Esophagus muscularis mucosa (tissue), 4 donors: ENCODE measurements around the gene PLEK.

Experiments
- EP300 ChIP-seq: sonication (generic); formaldehyde crosslinking; IDR thresholded peaks from one replicate; pipeline ENCODE4 v1.6.1; 2017; ENCODE audit warnings: antibody characterized with exemption
- POLR2A ChIP-seq: fragments of 450-650 bp; IDR thresholded peaks from one replicate; pipeline ENCODE4 v1.6.1; 2017; ENCODE audit warnings: antibody characterized with exemption, moderate library complexity, mild to moderate bottlenecking, low read depth
- POLR2AphosphoS5 ChIP-seq, 2 donors: sonication (generic); formaldehyde crosslinking; IDR thresholded peaks; one replicate each; pipeline ENCODE4 v1.6.1; 2017; ENCODE audit warnings: antibody characterized with exemption in 2 of 2
- TF ChIP-seq, protein P1 (sequence below), 3 experiments: fragments of 200-600 bp in 2 of 3; fragments of 450-650 bp in 1 of 3; sonication (generic) in 2 of 3; IDR thresholded peaks; one replicate each; pipeline ENCODE4 v1.5.1; 2017 to 2019; ENCODE audit warnings: antibody characterized with exemption in 3 of 3, mild to moderate bottlenecking in 2 of 3, moderate library complexity in 1 of 3

DNA sequence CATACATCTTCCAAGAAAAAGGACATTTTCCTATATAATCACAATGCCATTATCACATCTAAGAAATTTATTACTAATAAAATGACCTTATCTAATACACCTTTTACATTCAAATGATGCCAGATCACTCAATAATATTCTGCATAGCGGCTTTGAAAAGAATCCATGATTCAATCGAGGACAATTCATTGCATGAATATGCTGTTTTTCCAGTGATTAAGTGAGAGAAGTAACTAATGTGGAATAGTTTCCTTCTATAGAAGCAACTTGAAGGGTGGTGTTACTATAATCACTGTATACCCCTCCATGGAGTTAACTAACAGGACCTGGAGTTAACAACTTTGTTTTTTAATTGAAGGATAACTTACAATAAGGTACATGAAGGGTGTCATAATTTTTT lies 9.1 kb downstream of the PLEK start:
- no peak for TF ChIP-seq EP300
- no peak for TF ChIP-seq POLR2A
- TF ChIP-seq, protein P1, sequence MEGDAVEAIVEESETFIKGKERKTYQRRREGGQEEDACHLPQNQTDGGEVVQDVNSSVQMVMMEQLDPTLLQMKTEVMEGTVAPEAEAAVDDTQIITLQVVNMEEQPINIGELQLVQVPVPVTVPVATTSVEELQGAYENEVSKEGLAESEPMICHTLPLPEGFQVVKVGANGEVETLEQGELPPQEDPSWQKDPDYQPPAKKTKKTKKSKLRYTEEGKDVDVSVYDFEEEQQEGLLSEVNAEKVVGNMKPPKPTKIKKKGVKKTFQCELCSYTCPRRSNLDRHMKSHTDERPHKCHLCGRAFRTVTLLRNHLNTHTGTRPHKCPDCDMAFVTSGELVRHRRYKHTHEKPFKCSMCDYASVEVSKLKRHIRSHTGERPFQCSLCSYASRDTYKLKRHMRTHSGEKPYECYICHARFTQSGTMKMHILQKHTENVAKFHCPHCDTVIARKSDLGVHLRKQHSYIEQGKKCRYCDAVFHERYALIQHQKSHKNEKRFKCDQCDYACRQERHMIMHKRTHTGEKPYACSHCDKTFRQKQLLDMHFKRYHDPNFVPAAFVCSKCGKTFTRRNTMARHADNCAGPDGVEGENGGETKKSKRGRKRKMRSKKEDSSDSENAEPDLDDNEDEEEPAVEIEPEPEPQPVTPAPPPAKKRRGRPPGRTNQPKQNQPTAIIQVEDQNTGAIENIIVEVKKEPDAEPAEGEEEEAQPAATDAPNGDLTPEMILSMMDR (IDR thresholded peaks at IDR 0.05) = no peak
- no peak for TF ChIP-seq POLR2AphosphoS5 (IDR thresholded peaks at IDR 0.05)
